SK-N-SH treated with all-trans-retinoic acid at 6 μM for 48 hours (cell line): ENCODE data around the gene SBF2.

Experiments
- ARNTL ChIP-seq: fragments of 450-650 bp; formaldehyde crosslinking; IDR thresholded peaks from 2 replicates; pipeline ENCODE4 v1.5.0; 2020; ENCODE audit warnings: low read depth, mild to moderate bottlenecking, moderate library complexity, borderline replicate concordance
- BACH2 ChIP-seq: fragments of 250-450 bp; sonication (Bioruptor Pico); IDR thresholded peaks from 2 replicates; pipeline ENCODE4 v1.9.0; 2021; ENCODE audit warnings: mild to moderate bottlenecking, borderline replicate concordance
- CSDC2 ChIP-seq: fragments of 250-450 bp; sonication (Bioruptor Pico); IDR thresholded peaks from 2 replicates; pipeline ENCODE4 v1.5.0; 2020; ENCODE audit warnings: mild to moderate bottlenecking, moderate library complexity
- ESRRG ChIP-seq: fragments of 250-450 bp; sonication (Bioruptor Pico); IDR thresholded peaks from 2 replicates; pipeline ENCODE4 v1.6.1; 2021; ENCODE audit warnings: mild to moderate bottlenecking
- PATZ1 ChIP-seq: fragments of 250-450 bp; sonication (Bioruptor Pico); IDR thresholded peaks from 2 replicates; pipeline ENCODE4 v1.8.0; 2020; ENCODE audit warnings: mild to moderate bottlenecking, moderate library complexity, borderline replicate concordance
- ZFP30 ChIP-seq: fragments of 450-650 bp; formaldehyde crosslinking; IDR thresholded peaks from 2 replicates; pipeline ENCODE4 v1.5.0; 2022; ENCODE audit warnings: mild to moderate bottlenecking, moderate library complexity
- ZNF565 ChIP-seq: fragments of 450-650 bp; formaldehyde crosslinking; conservative IDR thresholded peaks from 2 replicates; pipeline ENCODE4 v1.5.0; 2020; ENCODE audit warnings: low read depth, mild to moderate bottlenecking, moderate library complexity

GRCh38 chr11:9804419-9804902 is 489.6 kb downstream of the SBF2 start:
- TF ChIP-seq ESRRG (CRISPR knock-in tag) = no peak
- no peak for TF ChIP-seq ZFP30 (CRISPR knock-in tag)
- no peak for TF ChIP-seq PATZ1 (CRISPR knock-in tag)
- no peak for TF ChIP-seq CSDC2
- TF ChIP-seq ZNF565 (CRISPR knock-in tag) = no peak
- no peak for TF ChIP-seq ARNTL
- no peak for TF ChIP-seq BACH2 (CRISPR knock-in tag)
